ENCODE results near the gene RIGI. TPM values are rescaled to one million over a fixed set of nuclear protein-coding genes. Genes with fewer than 3 reads are reported as not detected.

RIGI gene
- total and polyA plus RNA-seq, 9 of the 15 experiments (the other 6 are each of a cell fraction or from before 2014, with no cell fraction given), result 0.27 to 1.1 (median 0.54) TPM

GRCh38 chr9:32572900-32573523 lies 47.0 kb upstream of the RIGI start, which contains the start of gene NDUFB6 (continued):
- 0 out of 2 replicates have a peak, but pooled peaks have one; percentile 15 for TF ChIP-seq VEZF1 (CRISPR knock-in tag; IDR thresholded peaks at IDR 0.05)
- no peak for TF ChIP-seq POLR3G (IDR thresholded peaks at IDR 0.05; ENCODE audit: extremely low read depth, insufficient read length, insufficient replicate concordance)
- peak; percentile 87 for TF ChIP-seq POLR2G (IDR thresholded peaks at IDR 0.05; ENCODE audit: low read depth, low read length)
- no peak for TF ChIP-seq NUFIP1 (IDR thresholded peaks at IDR 0.05; ENCODE audit: partially characterized antibody)
- TF ChIP-seq ZNF766 (CRISPR knock-in tag; conservative IDR thresholded peaks at IDR 0.05), result no peak
- TF ChIP-seq SRSF1 (IDR thresholded peaks at IDR 0.05; ENCODE audit: low read depth, low read length), result no peak
- TF ChIP-seq CHD1 (IDR thresholded peaks at IDR 0.05; ENCODE audit: low read length), result no peak
- no peak for TF ChIP-seq NR0B1 (IDR thresholded peaks at IDR 0.05; ENCODE audit: partially characterized antibody)
- TF ChIP-seq STAG1 (CRISPR knock-in tag; IDR thresholded peaks at IDR 0.05; ENCODE audit: borderline replicate concordance), result no peak
- TF ChIP-seq POLR2B (IDR thresholded peaks at IDR 0.05; ENCODE audit: low read depth, partially characterized antibody), result peak; percentile 57
- TF ChIP-seq ZNF197 (CRISPR knock-in tag; IDR thresholded peaks at IDR 0.05; ENCODE audit: low read depth), result no peak
- TF ChIP-seq ZNF77 (CRISPR knock-in tag; IDR thresholded peaks at IDR 0.05), result no peak
- peak; percentile 55 to 73 for TF ChIP-seq MNT (conservative IDR thresholded peaks at IDR 0.05)
- TF ChIP-seq CLOCK (CRISPR knock-in tag; IDR thresholded peaks at IDR 0.05; ENCODE audit: borderline replicate concordance), result no peak
- TF ChIP-seq NR2C2 (CRISPR knock-in tag; IDR thresholded peaks at IDR 0.05), result no peak
- TF ChIP-seq NR2C2 (tag; IDR thresholded peaks at IDR 0.05), result peak; percentile 74
- no peak for TF ChIP-seq POLR3A (IDR thresholded peaks at IDR 0.05; ENCODE audit: borderline replicate concordance, extremely low read depth, insufficient read depth, insufficient read length)
- no peak for TF ChIP-seq ZBTB49 (CRISPR knock-in tag; IDR thresholded peaks at IDR 0.05; ENCODE audit: borderline replicate concordance)
